Mesendoderm (in vitro differentiated cells): ENCODE data around the gene DNAI7.

Experiments used
- DNase-seq: peaks from one replicate; pipeline ENCODE4 v3.0.0; 2013
- H2AK5ac ChIP-seq: 2 replicates; pipeline ENCODE4 v1.6.1; 2013; ENCODE audit warnings: low read length, inconsistent platforms
- H2BK120ac ChIP-seq: 2 replicates; pipeline ENCODE4 v1.6.1; 2013; ENCODE audit warnings: low read depth, mild to moderate bottlenecking, low read length, moderate library complexity, mixed read lengths
- H2BK15ac ChIP-seq: replicated peaks from 2 replicates; pipeline ENCODE4 v1.6.1; 2013; ENCODE audit warnings: low read depth, mild to moderate bottlenecking, moderate library complexity
- H2BK5ac ChIP-seq: 2 replicates; pipeline ENCODE4 v1.6.1; 2013; ENCODE audit warnings: low read length, inconsistent platforms
- H3K18ac ChIP-seq: 2 replicates; pipeline ENCODE4 v1.6.1; 2013; ENCODE audit warnings: mild to moderate bottlenecking, low read length, mixed read lengths
- H3K23ac ChIP-seq: one replicate; pipeline ENCODE4 v1.6.1; 2013; ENCODE audit warnings: low read length
- H3K27ac ChIP-seq: 2 replicates; pipeline ENCODE4 v1.5.1; 2013; ENCODE audit warnings: low read depth, mild to moderate bottlenecking, inconsistent platforms, low read length, moderate library complexity
- H3K27me3 ChIP-seq: 2 replicates; pipeline ENCODE4 v1.6.1; 2013; ENCODE audit warnings: low read length, control low read depth, mild to moderate bottlenecking, inconsistent platforms; ENCODE audit not compliant: insufficient read depth, poor library complexity
- H3K36me3 ChIP-seq: 2 replicates; pipeline ENCODE4 v1.6.1; 2013; ENCODE audit warnings: low read length, inconsistent platforms; ENCODE audit not compliant: control insufficient read depth, insufficient read depth
- H3K4ac ChIP-seq: one replicate; pipeline ENCODE4 v1.6.1; 2013; ENCODE audit warnings: low read depth, mild to moderate bottlenecking, low read length, moderate library complexity
- H3K4me1 ChIP-seq: 2 replicates; pipeline ENCODE4 v1.6.1; 2013; ENCODE audit warnings: low read depth, low read length, inconsistent platforms; ENCODE audit not compliant: control insufficient read depth
- H3K4me2 ChIP-seq: 2 replicates; pipeline ENCODE4 v1.6.1; 2013; ENCODE audit warnings: low read length
- H3K4me3 ChIP-seq: 2 replicates; pipeline ENCODE4 v1.5.1; 2013; ENCODE audit warnings: mild to moderate bottlenecking, low read length
- H3K56ac ChIP-seq: one replicate; pipeline ENCODE4 v1.6.1; 2013; ENCODE audit warnings: low read length
- H3K79me1 ChIP-seq: 2 replicates; pipeline ENCODE4 v1.6.1; 2013; ENCODE audit warnings: low read length, inconsistent platforms
- H3K79me2 ChIP-seq: 2 replicates; pipeline ENCODE4 v1.6.1; 2013; ENCODE audit warnings: mild to moderate bottlenecking, low read length; ENCODE audit not compliant: control insufficient read depth, insufficient read depth
- H3K9ac ChIP-seq: 2 replicates; pipeline ENCODE4 v1.6.1; 2013; ENCODE audit warnings: low read length, inconsistent platforms
- H4K5ac ChIP-seq: one replicate; pipeline ENCODE4 v1.6.1; 2013; ENCODE audit warnings: low read length
- H4K8ac ChIP-seq: one replicate; pipeline ENCODE4 v1.6.1; 2013; ENCODE audit warnings: low read depth, mild to moderate bottlenecking, control low read depth, low read length, moderate library complexity
- WGBS: extraction: QIAGEN DNeasy Blood & Tissue Kit; methylation state at CpG from one replicate; pipeline ENCODE4 v1.1.7; 2013; ENCODE audit warnings: low lambda C conversion rate, missing lambda C conversion rate; ENCODE audit not compliant: insufficient coverage; ENCODE audit errors: extremely low coverage; 5-methylcytosine and 5-hydroxymethylcytosine counted together

The DNAI7 gene

DNA sequence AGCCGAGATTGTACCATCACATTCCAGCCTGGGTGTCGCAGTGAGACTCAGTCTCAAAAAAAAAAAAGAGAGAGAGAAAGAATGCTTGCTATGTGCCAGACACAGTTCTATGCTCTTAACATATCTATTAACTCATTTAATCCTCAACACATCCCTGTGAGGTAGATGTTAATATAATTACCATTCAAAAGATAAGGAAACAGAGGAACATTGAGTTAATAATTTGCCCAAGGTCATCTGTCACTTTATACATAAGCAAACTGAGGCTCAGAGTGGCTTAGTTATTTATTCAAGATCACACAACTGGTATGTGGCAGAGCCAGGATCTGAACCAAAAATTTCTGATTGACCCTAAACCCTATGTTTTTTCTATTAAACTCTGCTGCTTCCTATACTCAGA lies 129.9 kb downstream of the DNAI7 start:
- no peak overlapping the region for H2AK5ac ChIP-seq
- H2BK15ac ChIP-seq = no peak overlapping the region
- H3K27ac ChIP-seq = no peak overlapping the region
- H3K18ac ChIP-seq = no peak overlapping the region
- no peak overlapping the region for H3K56ac ChIP-seq
- H3K4me1 ChIP-seq = no peaks in the 10 kb centered on the region
- H4K8ac ChIP-seq = no peak overlapping the region
- DNase-seq = peak; percentile 37
- H3K4me2 ChIP-seq = no peak overlapping the region
- no peak overlapping the region for H3K9ac ChIP-seq
- WGBS = no CpG with 5 or more reads among the region's 2 CpGs
- H4K5ac ChIP-seq = no peak overlapping the region
- no peaks in the 10 kb centered on the region for H3K36me3 ChIP-seq
- no peak overlapping the region for H3K4me3 ChIP-seq
- no peak overlapping the region for H2BK120ac ChIP-seq
- H3K23ac ChIP-seq = no peak overlapping the region
- no peaks in the 10 kb centered on the region for H3K27me3 ChIP-seq
- no peak overlapping the region for H3K4ac ChIP-seq
- no peak overlapping the region for H2BK5ac ChIP-seq
- H3K79me1 ChIP-seq = no peaks in the 10 kb centered on the region
- no peaks in the 10 kb centered on the region for H3K79me2 ChIP-seq

DNA sequence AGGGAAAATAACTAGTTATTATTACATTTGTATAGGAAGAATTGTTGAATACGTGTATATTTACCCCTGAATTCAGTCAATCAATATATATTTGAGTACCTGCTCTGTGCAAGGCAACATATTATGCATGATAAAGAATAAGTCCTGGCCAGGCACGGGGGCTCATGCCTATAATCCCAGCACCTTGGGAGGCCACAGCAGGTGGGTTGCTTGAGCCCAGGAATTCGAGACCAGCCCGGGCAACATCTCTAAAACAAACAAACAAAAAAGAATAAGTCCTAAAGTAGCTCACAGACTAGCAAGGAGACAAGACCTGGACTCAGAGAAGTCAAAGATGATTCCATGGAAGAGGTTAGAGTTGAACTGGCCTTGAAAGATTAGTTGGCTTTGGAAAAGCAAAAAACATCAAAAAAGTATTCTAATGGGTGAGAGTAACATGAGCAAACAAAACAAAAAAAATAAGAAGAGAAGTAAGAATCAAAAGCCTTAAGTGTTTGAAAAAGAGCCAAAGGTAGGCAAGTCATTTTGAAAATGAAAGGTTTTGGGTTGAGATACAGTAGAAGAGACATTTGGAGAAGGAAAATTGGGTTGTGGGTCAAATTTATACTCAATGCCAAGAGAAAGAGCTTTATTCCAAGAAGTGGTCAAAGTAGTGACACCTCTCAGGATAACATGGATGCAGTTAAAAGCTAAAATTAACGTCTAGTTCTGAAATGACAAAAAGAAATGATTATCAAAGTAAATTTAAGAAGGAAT lies 130.9 kb downstream of the DNAI7 start:
- no peaks in the 10 kb centered on the region for H3K27me3 ChIP-seq
- no peak overlapping the region for H3K9ac ChIP-seq
- H2BK5ac ChIP-seq = no peak overlapping the region
- H3K79me2 ChIP-seq = no peaks in the 10 kb centered on the region
- no peak overlapping the region for H3K4me2 ChIP-seq
- no peak overlapping the region for H3K4ac ChIP-seq
- peak; percentile 17 for DNase-seq
- H3K23ac ChIP-seq = no peak overlapping the region
- H2AK5ac ChIP-seq = no peak overlapping the region
- 100% methylated on average over 1 of the region's 5 CpGs for WGBS
- H3K56ac ChIP-seq = no peak overlapping the region
- H3K79me1 ChIP-seq = no peaks in the 10 kb centered on the region
- H4K5ac ChIP-seq = no peak overlapping the region
- no peaks in the 10 kb centered on the region for H3K4me1 ChIP-seq
- no peak overlapping the region for H2BK120ac ChIP-seq
- no peak overlapping the region for H3K18ac ChIP-seq
- no peaks in the 10 kb centered on the region for H3K36me3 ChIP-seq
- H3K4me3 ChIP-seq = no peak overlapping the region
- no peak overlapping the region for H4K8ac ChIP-seq
- no peak overlapping the region for H3K27ac ChIP-seq
- no peak overlapping the region for H2BK15ac ChIP-seq

GRCh38 chr12:25058658-25059058 lies 136.3 kb downstream of the DNAI7 start:
- H3K4ac ChIP-seq = no peak overlapping the region
- H3K36me3 ChIP-seq = no peaks in the 10 kb centered on the region
- H3K79me2 ChIP-seq = no peaks in the 10 kb centered on the region
- no peak overlapping the region for H2BK120ac ChIP-seq
- H4K8ac ChIP-seq = no peak overlapping the region
- H2AK5ac ChIP-seq = no peak overlapping the region
- no peak overlapping the region for H4K5ac ChIP-seq
- no peaks in the 10 kb centered on the region for H3K27me3 ChIP-seq
- DNase-seq = no peak
- H3K18ac ChIP-seq = no peak overlapping the region
- H3K4me1 ChIP-seq = no peaks in the 10 kb centered on the region
- no peak overlapping the region for H3K23ac ChIP-seq
- H3K56ac ChIP-seq = no peak overlapping the region
- no peak overlapping the region for H2BK15ac ChIP-seq
- no peak overlapping the region for H3K4me3 ChIP-seq
- no peak overlapping the region for H3K9ac ChIP-seq
- H3K79me1 ChIP-seq = no peaks in the 10 kb centered on the region
- no peak overlapping the region for H2BK5ac ChIP-seq
- no peak overlapping the region for H3K27ac ChIP-seq
- no peak overlapping the region for H3K4me2 ChIP-seq
